Hepatic stellate cell (primary cell): ENCODE data around the gene CDK13.
A peak's percentile ranks its signal among the peaks of the same experiment; 100 is the strongest.
"Not testable (repeated sequence)": the region's sequence is repeated elsewhere in the genome, so short reads cannot be mapped to it uniquely, and the experiment has no call there.

Source experiments
- DNase-seq: peaks from one replicate; pipeline ENCODE4 v3.0.0; 2011; ENCODE audit warnings: low spot score

The CDK13 gene

GRCh38 chr7:39949971-39950472 lies at the start of gene CDK13:
Gene CDK13 (plus strand): TSS chr7:39950256. CDS start chr7:39950642, 386 bp downstream.
- peak; percentile 70 for DNase-seq

GRCh38 chr7:39904077-39904486 lies 46.0 kb upstream of the CDK13 start:
- no peak for DNase-seq

GRCh38 chr7:39908141-39908540 lies 41.9 kb upstream of the CDK13 start:
- no peak for DNase-seq

- no peak for DNase-seq
Observed at GRCh38 chr7:39908973-39909372, 41.1 kb upstream of the CDK13 start.

GRCh38 chr7:39909526-39909925 lies 40.5 kb upstream of the CDK13 start:
- DNase-seq: no peak

- peak; percentile 19 for DNase-seq
Observed at GRCh38 chr7:39910108-39910869, 39.8 kb upstream of the CDK13 start.

- no peak for DNase-seq
Observed at GRCh38 chr7:39911167-39911566, 38.9 kb upstream of the CDK13 start.

GRCh38 chr7:39915847-39916246 lies 34.2 kb upstream of the CDK13 start:
- DNase-seq: not testable (repeated sequence)

- no peak for DNase-seq
Observed at GRCh38 chr7:39919646-39920045, 30.4 kb upstream of the CDK13 start.

GRCh38 chr7:39921506-39922175 lies 28.4 kb upstream of the CDK13 start:
- DNase-seq: no peak

- DNase-seq: no peak
Observed at GRCh38 chr7:39922580-39922979, 27.5 kb upstream of the CDK13 start.

- no peak for DNase-seq
Observed at GRCh38 chr7:39923091-39923490, 27.0 kb upstream of the CDK13 start.

- no peak for DNase-seq
Observed at GRCh38 chr7:39924122-39924521, 25.9 kb upstream of the CDK13 start.

- DNase-seq: no peak
Observed at GRCh38 chr7:39926111-39926510, 23.9 kb upstream of the CDK13 start.

GRCh38 chr7:39927018-39927417 lies 23.0 kb upstream of the CDK13 start:
- no peak for DNase-seq

- DNase-seq: no peak
Observed at GRCh38 chr7:39934132-39934531, 15.9 kb upstream of the CDK13 start.

GRCh38 chr7:39936761-39937160 lies 13.3 kb upstream of the CDK13 start:
- no peak for DNase-seq

GRCh38 chr7:39937366-39938153 lies 12.5 kb upstream of the CDK13 start:
- DNase-seq: no peak

- no peak for DNase-seq
Observed at GRCh38 chr7:39942883-39943282, 7.2 kb upstream of the CDK13 start.

- no peak for DNase-seq
Observed at GRCh38 chr7:39946693-39947092, 3.4 kb upstream of the CDK13 start.

GRCh38 chr7:39948375-39948955 lies 1.6 kb upstream of the CDK13 start:
- no peak for DNase-seq
